Natural killer cell treated with Interleukin-12 subunit alpha and Interleukin-12 subunit beta and Interleukin-15 and Interleukin-18, amount 100 ng/mL, for 72 hours (primary cell): ENCODE results near the gene HSF4. TPM values are rescaled to one million over a fixed set of nuclear protein-coding genes. Genes with fewer than 3 reads are reported as not detected.

Experiments
- ATAC-seq, 2 donors: fragments of 150-1000 bp; cut with Tn5 transposase in 1 of 2; sonication (Bioruptor Pico), chemical (Tn5 transposase) in 1 of 2; 2 replicates each; pipeline ENCODE4 v1.10.0; 2021
- DNase-seq: peaks from one replicate; pipeline ENCODE4 v3.0.0; 2022; ENCODE audit warnings: low spot score
- H3K27ac Mint-ChIP-seq, 2 donors: 1 replicate in 1 of 2; 2 replicates in 1 of 2; pipeline ENCODE4 v1.8.0; 2022; ENCODE audit warnings: mixed read lengths in 2 of 2, mild to moderate bottlenecking in 1 of 2, moderate library complexity in 1 of 2
- H3K27me3 Mint-ChIP-seq, 2 donors: 1 replicate in 1 of 2; 2 replicates in 1 of 2; pipeline ENCODE4 v1.8.0; 2022; ENCODE audit warnings: mixed read lengths in 2 of 2
- H3K36me3 Mint-ChIP-seq: one replicate; pipeline ENCODE4 v1.8.0; 2022; ENCODE audit warnings: mixed read lengths
- H3K4me1 Mint-ChIP-seq, 2 donors: 1 replicate in 1 of 2; 2 replicates in 1 of 2; pipeline ENCODE4 v1.8.0; 2022; ENCODE audit warnings: low read depth in 2 of 2, mixed read lengths in 2 of 2, mild to moderate bottlenecking in 1 of 2
- H3K4me3 Mint-ChIP-seq: one replicate; pipeline ENCODE4 v1.8.0; 2022; ENCODE audit warnings: mixed read lengths
- H3K9me3 Mint-ChIP-seq: 2 replicates; pipeline ENCODE4 v1.8.0; 2022; ENCODE audit warnings: mixed read lengths
- total RNA-seq, 2 donors: library from RNA; stranded (reverse); gene quantifications; one replicate each; pipeline ENCODE4 v1.2.3, GENCODE V29; 2022

The HSF4 gene
- total RNA-seq, 2 donors from 2014 or later, result 17.2 to 19.4 TPM

- H3K4me3 Mint-ChIP-seq, result no peak overlapping the region
- H3K27me3 Mint-ChIP-seq, result peaks cover 27 to 38% of the 10 kb centered on the region in 2 donors
Measured at GRCh38 chr16:67167588-67167987, 3.0 kb downstream of the HSF4 start.

GRCh38 chr16:67169011-67169451 is 4.5 kb downstream of the HSF4 start:
- H3K4me3 Mint-ChIP-seq, result no peak overlapping the region
- ATAC-seq (no peak), DNase-seq (no peak)
- no peaks in the 10 kb centered on the region for H3K9me3 Mint-ChIP-seq
- H3K36me3 Mint-ChIP-seq, result no peaks in the 10 kb centered on the region
- H3K27me3 Mint-ChIP-seq, result peaks cover 33 to 38% of the 10 kb centered on the region in 2 donors
- peaks cover 32 to 46% of the 10 kb centered on the region in 2 donors for H3K4me1 Mint-ChIP-seq
- H3K27ac Mint-ChIP-seq, result no peak overlapping the region

More at GRCh38 chr16:67167588-67167987, 3.0 kb downstream of the HSF4 start:
- ATAC-seq (no peak), DNase-seq (no peak)
- H3K9me3 Mint-ChIP-seq, result no peaks in the 10 kb centered on the region
- no peaks in the 10 kb centered on the region for H3K36me3 Mint-ChIP-seq
- peaks cover 20 to 35% of the 10 kb centered on the region in 2 donors for H3K4me1 Mint-ChIP-seq
- H3K27ac Mint-ChIP-seq, result no peak overlapping the region

- H3K4me1 Mint-ChIP-seq, result peaks cover 32 to 44% of the 10 kb centered on the region in 2 donors
- ATAC-seq (no peak), DNase-seq (no peak)
- H3K36me3 Mint-ChIP-seq, result no peaks in the 10 kb centered on the region
- H3K9me3 Mint-ChIP-seq, result no peaks in the 10 kb centered on the region
- H3K27ac Mint-ChIP-seq, result peak overlapping the region; percentile 55 to 89
- peaks cover 33 to 38% of the 10 kb centered on the region in 2 donors for H3K27me3 Mint-ChIP-seq
- peak overlapping the region; percentile 85 for H3K4me3 Mint-ChIP-seq
Measured at GRCh38 chr16:67169642-67170167, 5.2 kb downstream of the HSF4 start.

GRCh38 chr16:67170168-67170948 is 5.8 kb downstream of the HSF4 start, which contains the start of gene NOL3:
Gene NOL3, plus strand, starts transcription at chr16:67170538.
- peaks cover 28 to 38% of the 10 kb centered on the region in 2 donors for H3K27me3 Mint-ChIP-seq
- peaks cover 32 to 41% of the 10 kb centered on the region in 2 donors for H3K4me1 Mint-ChIP-seq

GRCh38 chr16:67170949-67171649 is 6.6 kb downstream of the HSF4 start:
- peak overlapping the region; percentile 85 for H3K4me3 Mint-ChIP-seq
- no peaks in the 10 kb centered on the region for H3K9me3 Mint-ChIP-seq
- no peaks in the 10 kb centered on the region for H3K36me3 Mint-ChIP-seq
- ATAC-seq, result no peak
- no peak for DNase-seq
- peak overlapping the region; percentile 37 to 69 for H3K27ac Mint-ChIP-seq
- H3K27me3 Mint-ChIP-seq, result peaks cover 28 to 38% of the 10 kb centered on the region in 2 donors
- H3K4me1 Mint-ChIP-seq, result peaks cover 32 to 40% of the 10 kb centered on the region in 2 donors

More at GRCh38 chr16:67170168-67170948, 5.8 kb downstream of the HSF4 start, which contains the start of gene NOL3:
- Mint-ChIP-seq H3K27ac (peak within 1 kb of the TSS; percentile 69 to 89), H3K36me3 (no peaks in the 10 kb centered on the region), H3K9me3 (no peaks in the 10 kb centered on the region), H3K4me3 (peak within 1 kb of the TSS; percentile 85)
- DNase-seq, result peak; percentile 84
- peak; percentile 54 to 80 for ATAC-seq

- peak overlapping the region; percentile 57 to 81 for H3K27ac Mint-ChIP-seq
- H3K27me3 Mint-ChIP-seq, result peaks cover 31 to 32% of the 10 kb centered on the region in 2 donors
- DNase-seq (no peak), ATAC-seq (no peak)
- H3K4me3 Mint-ChIP-seq, result peak overlapping the region; percentile 85
- no peaks in the 10 kb centered on the region for H3K9me3 Mint-ChIP-seq
- H3K36me3 Mint-ChIP-seq, result no peaks in the 10 kb centered on the region
- peaks cover 41 to 45% of the 10 kb centered on the region in 2 donors for H3K4me1 Mint-ChIP-seq
Measured at GRCh38 chr16:67173323-67173722, 8.8 kb downstream of the HSF4 start.

GRCh38 chr16:67173808-67174705 is 9.5 kb downstream of the HSF4 start:
- peak; percentile 83 to 84 for ATAC-seq
- Mint-ChIP-seq H3K4me1 (peaks cover 47 to 51% of the 10 kb centered on the region in 2 donors), H3K4me3 (peak overlapping the region; percentile 85), H3K9me3 (no peaks in the 10 kb centered on the region), H3K27me3 (peaks cover 28 to 29% of the 10 kb centered on the region in 2 donors), H3K27ac (peak overlapping the region; percentile 57 to 81), H3K36me3 (no peaks in the 10 kb centered on the region)
- peak; percentile 88 for DNase-seq

GRCh38 chr16:67174706-67175231 is 10.2 kb downstream of the HSF4 start:
- Mint-ChIP-seq H3K9me3 (no peaks in the 10 kb centered on the region), H3K4me1 (peaks cover 47 to 49% of the 10 kb centered on the region in 2 donors), H3K27me3 (peaks cover 27 to 29% of the 10 kb centered on the region in 2 donors), H3K4me3 (no peak overlapping the region), H3K36me3 (no peaks in the 10 kb centered on the region), H3K27ac (no peak overlapping the region)
- DNase-seq (no peak), ATAC-seq (no peak)

- Mint-ChIP-seq H3K27me3 (peaks cover 12 to 18% of the 10 kb centered on the region in 2 donors), H3K36me3 (no peaks in the 10 kb centered on the region), H3K27ac (no peak overlapping the region), H3K4me3 (no peak overlapping the region), H3K9me3 (no peaks in the 10 kb centered on the region), H3K4me1 (peaks cover 32 to 34% of the 10 kb centered on the region in 2 donors)
- no peak for DNase-seq
- no peak for ATAC-seq
Measured at GRCh38 chr16:67176662-67177061, 12.1 kb downstream of the HSF4 start.

GRCh38 chr16:67177743-67178699 is 13.5 kb downstream of the HSF4 start:
- no peaks in the 10 kb centered on the region for H3K9me3 Mint-ChIP-seq
- peak; percentile 39 to 43 for ATAC-seq
- peaks cover 7 to 14% of the 10 kb centered on the region in 2 donors for H3K27me3 Mint-ChIP-seq
- H3K36me3 Mint-ChIP-seq, result no peaks in the 10 kb centered on the region
- peak overlapping the region; percentile 44 for H3K4me3 Mint-ChIP-seq
- DNase-seq, result no peak
- H3K4me1 Mint-ChIP-seq, result peaks cover 25 to 30% of the 10 kb centered on the region in 2 donors
- no peak overlapping the region for H3K27ac Mint-ChIP-seq

- Mint-ChIP-seq H3K27ac (no peak overlapping the region), H3K36me3 (no peaks in the 10 kb centered on the region), H3K4me3 (no peak overlapping the region), H3K4me1 (peaks cover 15 to 19% of the 10 kb centered on the region in 2 donors), H3K9me3 (no peaks in the 10 kb centered on the region), H3K27me3 (peaks cover 7 to 9% of the 10 kb centered on the region in 2 donors)
- DNase-seq (no peak), ATAC-seq (no peak)
Measured at GRCh38 chr16:67179421-67180080, 15.0 kb downstream of the HSF4 start.
